ENCODE results near the gene ARHGAP44. TPM values are rescaled to one million over a fixed set of nuclear protein-coding genes. Genes with fewer than 3 reads are reported as not detected.

Gene ARHGAP44
- total RNA-seq, 1 experiment from 2014 or later: 9.9 TPM

- Histone ChIP-seq H4K91ac (ENCODE audit: insufficient read length, low read depth, low read length) (no peak overlapping the region), H2AK5ac (ENCODE audit: insufficient read length, low read length) (no peak overlapping the region), H3K27me3 (ENCODE audit: insufficient read depth, low read length) (no peaks in the 10 kb centered on the region), H2BK12ac (ENCODE audit: insufficient read length, low read depth, low read length) (no peak overlapping the region), H2BK20ac (ENCODE audit: low read depth, low read length, poor library complexity, severe bottlenecking) (no peak overlapping the region), H3K4me1 (ENCODE audit: insufficient read depth, low read length) (no peaks in the 10 kb centered on the region), H2AFZ (ENCODE audit: low read length) (no peak overlapping the region), H3K79me1 (ENCODE audit: insufficient read depth, low read depth, low read length, poor library complexity, severe bottlenecking) (no peaks in the 10 kb centered on the region), H3K27ac (ENCODE audit: insufficient read length, low read depth, low read length) (no peak overlapping the region), H3T11ph (ENCODE audit: low read length) (no peak overlapping the region), H4K8ac (replicated peaks; ENCODE audit: insufficient read length, low read depth, low read length) (no peak overlapping the region), H4K20me1 (ENCODE audit: control insufficient read depth, insufficient read depth, insufficient read length) (no peaks in the 10 kb centered on the region), H3K79me2 (ENCODE audit: insufficient read depth, low read length) (no peaks in the 10 kb centered on the region), H3K4ac (ENCODE audit: low read depth, low read length) (no peak overlapping the region), H3K9ac (ENCODE audit: extremely low read depth, insufficient read length, low read length) (no peak overlapping the region), H3K14ac (ENCODE audit: insufficient read depth, low read length) (no peak overlapping the region), H2BK120ac (ENCODE audit: low read depth, low read length, poor library complexity, severe bottlenecking) (no peak overlapping the region), H2BK15ac (ENCODE audit: low read depth, low read length) (no peak overlapping the region), H3K9me3 (ENCODE audit: control insufficient read depth, low read depth, low read length) (no peaks in the 10 kb centered on the region), H3K23me2 (ENCODE audit: insufficient read length, low read depth, low read length, poor library complexity, severe bottlenecking) (no peaks in the 10 kb centered on the region), H3K18ac (ENCODE audit: insufficient read length, low read depth, low read length) (no peak overlapping the region), H3K23ac (ENCODE audit: insufficient read length, low read depth, low read length) (no peak overlapping the region), H4K5ac (ENCODE audit: insufficient read length, low read depth, low read length) (no peak overlapping the region), H3K56ac (ENCODE audit: insufficient read length, low read depth, low read length) (no peak overlapping the region), H3K4me2 (ENCODE audit: insufficient read depth, insufficient read length, low read length) (no peak overlapping the region), H2BK5ac (ENCODE audit: insufficient read length, low read length) (no peak overlapping the region)
- H3K27me3 Mint-ChIP-seq (ENCODE audit: low read depth): no peaks in the 10 kb centered on the region
- H3K27ac Mint-ChIP-seq: no peak overlapping the region
- H3K36me3 Mint-ChIP-seq (ENCODE audit: insufficient read depth in 1 of 3, low read depth in 3 of 3): peaks cover 33 to 75% (median 66%) of the 10 kb centered on the region in 3 experiments; a peak in 6 of 7 replicates
- H3K4me1 Mint-ChIP-seq: no peaks in the 10 kb centered on the region
- TF ChIP-seq CTCF (conservative IDR thresholded peaks at IDR 0.05): no peak
- H3K9me3 Mint-ChIP-seq: no peaks in the 10 kb centered on the region
- no peak overlapping the region for H3K4me3 Mint-ChIP-seq
- DNase-seq: no peak
- WGBS (ENCODE audit: extremely low coverage, insufficient read length, low lambda C conversion rate): no CpG with 5 or more reads among the region's 8 CpGs
These were observed 211.3 kb downstream of the ARHGAP44 start for GRCh38 chr17:13000561-13000960.
